ENCODE data around the gene C5AR2.
A peak's percentile ranks its signal among the peaks of the same experiment; 100 is the strongest.

Gene C5AR2

DNA sequence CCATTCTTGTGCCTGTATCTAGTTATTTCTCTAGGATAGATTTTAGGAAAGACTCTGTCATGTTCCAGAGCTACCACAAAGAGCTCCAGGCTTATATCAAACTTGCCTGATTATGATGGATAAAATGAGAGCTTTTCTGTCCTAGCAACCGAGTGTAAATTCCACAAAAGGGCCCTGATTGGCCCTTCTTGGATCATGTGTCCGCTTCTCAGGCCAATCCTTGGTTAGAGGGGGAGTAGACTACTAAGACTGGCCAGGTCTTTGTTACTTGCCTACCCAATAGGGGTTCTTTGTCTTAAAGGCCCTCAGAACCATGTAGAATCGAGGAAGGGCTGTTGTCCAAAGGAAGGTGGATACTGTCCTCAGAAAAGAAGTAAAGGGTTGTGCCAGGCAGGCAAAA is 19.6 kb downstream of the C5AR2 start:
- Mint-ChIP-seq H3K27me3 (ENCODE audit: low read depth, poor library complexity) (peaks cover 4% of the 10 kb centered on the region), H3K9me3 (peaks cover 8% of the 10 kb centered on the region), H3K4me1 (peaks cover 30% of the 10 kb centered on the region), H3K4me3 (peak overlapping the region; percentile 62), H3K27ac (no peak overlapping the region), H3K36me3 (ENCODE audit: low read depth) (peaks cover 69% of the 10 kb centered on the region)
- no peak for DNase-seq
- no peak for TF ChIP-seq CTCF (IDR thresholded peaks at IDR 0.05)

DNA sequence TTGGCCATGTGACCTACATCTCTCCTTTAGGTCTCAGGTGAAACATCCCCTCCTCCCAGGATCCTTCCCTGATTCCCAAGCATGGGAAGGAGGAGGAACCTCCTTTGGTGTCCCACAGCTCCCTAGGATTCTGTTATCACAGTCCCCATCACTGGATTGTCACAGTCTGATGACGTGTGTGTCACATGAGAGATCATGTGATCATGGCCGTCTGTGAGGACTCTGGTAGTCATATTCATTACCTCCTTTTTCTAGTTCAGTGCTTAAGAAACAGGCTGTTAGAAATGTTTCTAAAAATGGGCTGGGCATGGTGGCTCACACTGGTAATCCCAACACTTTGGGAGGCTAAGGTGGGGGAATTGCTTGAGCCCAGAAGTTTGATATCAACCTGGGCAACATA is 20.1 kb downstream of the C5AR2 start:
- no peak for DNase-seq
- H3K36me3 Mint-ChIP-seq (ENCODE audit: low read depth), result peaks cover 75% of the 10 kb centered on the region
- peaks cover 4% of the 10 kb centered on the region for H3K27me3 Mint-ChIP-seq (ENCODE audit: low read depth, poor library complexity)
- H3K4me3 Mint-ChIP-seq, result peak overlapping the region; percentile 28
- H3K9me3 Mint-ChIP-seq, result peaks cover 8% of the 10 kb centered on the region
- H3K4me1 Mint-ChIP-seq, result peaks cover 30% of the 10 kb centered on the region
- TF ChIP-seq CTCF (IDR thresholded peaks at IDR 0.05), result no peak
- no peak overlapping the region for H3K27ac Mint-ChIP-seq

GRCh38 chr19:47353307-47353712 is 21.3 kb downstream of the C5AR2 start:
- Mint-ChIP-seq H3K9me3 (peaks cover 4% of the 10 kb centered on the region), H3K27ac (no peak overlapping the region), H3K27me3 (ENCODE audit: low read depth, poor library complexity) (peaks cover 4% of the 10 kb centered on the region), H3K4me3 (no peak overlapping the region), H3K36me3 (ENCODE audit: low read depth) (peaks cover 87% of the 10 kb centered on the region), H3K4me1 (peaks cover 30% of the 10 kb centered on the region)
- TF ChIP-seq CTCF (IDR thresholded peaks at IDR 0.05), result no peak
- DNase-seq, result no peak

DNA sequence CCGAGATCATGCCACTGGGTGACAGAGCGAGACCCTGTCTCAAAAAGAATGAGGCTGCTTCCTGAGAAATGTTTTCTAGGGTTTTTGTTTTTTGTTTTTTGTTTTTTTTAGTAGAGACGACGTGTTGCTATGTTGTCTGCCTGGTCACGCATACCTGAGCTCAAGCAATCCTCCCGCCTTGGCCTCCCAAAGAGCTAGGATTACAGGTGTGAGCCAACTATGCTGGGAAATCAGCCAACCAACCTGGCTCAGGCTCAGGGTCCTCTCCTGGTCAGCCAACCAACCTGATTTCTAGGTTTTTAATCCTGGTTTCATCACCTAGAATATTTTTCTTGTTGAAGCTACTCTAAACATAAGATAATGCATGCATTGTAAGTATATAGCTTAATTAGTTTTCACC is 24.9 kb downstream of the C5AR2 start:
- peaks cover 93% of the 10 kb centered on the region for H3K36me3 Mint-ChIP-seq (ENCODE audit: low read depth)
- H3K4me1 Mint-ChIP-seq, result peaks cover 1% of the 10 kb centered on the region
- no peak for TF ChIP-seq CTCF (IDR thresholded peaks at IDR 0.05)
- no peak overlapping the region for H3K4me3 Mint-ChIP-seq
- no peak for DNase-seq
- no peaks in the 10 kb centered on the region for H3K27me3 Mint-ChIP-seq (ENCODE audit: low read depth, poor library complexity)
- H3K27ac Mint-ChIP-seq, result no peak overlapping the region
- no peaks in the 10 kb centered on the region for H3K9me3 Mint-ChIP-seq

DNA sequence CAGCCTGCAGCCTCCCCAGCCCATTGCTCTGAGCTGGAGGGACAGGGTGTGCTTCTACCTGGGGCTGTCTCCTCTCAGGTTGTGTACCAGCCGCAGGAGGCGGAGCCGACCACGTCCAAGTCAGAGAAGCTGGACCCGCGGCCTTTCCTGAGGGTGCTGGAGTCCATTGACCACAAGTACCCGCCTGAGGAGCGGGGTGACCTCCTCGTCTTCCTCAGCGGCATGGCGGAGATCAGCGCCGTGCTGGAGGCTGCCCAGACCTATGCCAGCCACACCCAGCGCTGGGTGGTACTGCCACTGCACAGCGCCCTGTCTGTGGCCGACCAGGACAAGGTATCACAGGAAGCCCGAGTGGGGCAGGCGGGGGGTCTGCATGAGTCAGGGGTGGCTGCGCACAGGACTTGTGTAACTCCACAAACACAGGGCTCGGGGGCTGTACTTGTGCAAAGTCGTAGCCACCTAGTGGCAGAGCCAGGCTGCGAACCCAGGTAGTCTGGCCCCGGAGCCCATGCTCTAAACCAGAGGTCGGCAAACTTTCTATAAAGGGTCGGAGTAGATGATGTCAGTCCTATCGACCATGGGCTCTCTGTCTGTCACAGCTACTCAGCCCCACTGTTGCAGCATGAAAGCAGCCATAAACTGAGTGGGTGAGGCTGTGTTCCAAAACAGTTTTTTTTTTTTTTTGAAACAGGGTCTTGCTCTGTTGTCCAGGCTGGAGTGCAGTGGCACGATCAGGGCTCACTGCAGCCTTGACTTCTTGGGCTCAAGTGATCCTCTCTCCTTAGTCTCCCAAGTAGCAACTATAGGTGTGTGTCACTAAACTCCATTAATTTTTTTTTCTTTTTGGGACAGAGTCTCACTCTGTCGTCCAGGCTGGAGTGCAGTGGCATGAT is 26.1 kb downstream of the C5AR2 start:
- DNase-seq, result no peak
- H3K4me3 Mint-ChIP-seq, result no peak overlapping the region
- H3K36me3 Mint-ChIP-seq (ENCODE audit: low read depth), result peaks cover 87% of the 10 kb centered on the region
- H3K4me1 Mint-ChIP-seq, result no peaks in the 10 kb centered on the region
- H3K27me3 Mint-ChIP-seq (ENCODE audit: low read depth, poor library complexity), result no peaks in the 10 kb centered on the region
- no peaks in the 10 kb centered on the region for H3K9me3 Mint-ChIP-seq
- TF ChIP-seq CTCF (IDR thresholded peaks at IDR 0.05), result no peak
- H3K27ac Mint-ChIP-seq, result no peak overlapping the region

DNA sequence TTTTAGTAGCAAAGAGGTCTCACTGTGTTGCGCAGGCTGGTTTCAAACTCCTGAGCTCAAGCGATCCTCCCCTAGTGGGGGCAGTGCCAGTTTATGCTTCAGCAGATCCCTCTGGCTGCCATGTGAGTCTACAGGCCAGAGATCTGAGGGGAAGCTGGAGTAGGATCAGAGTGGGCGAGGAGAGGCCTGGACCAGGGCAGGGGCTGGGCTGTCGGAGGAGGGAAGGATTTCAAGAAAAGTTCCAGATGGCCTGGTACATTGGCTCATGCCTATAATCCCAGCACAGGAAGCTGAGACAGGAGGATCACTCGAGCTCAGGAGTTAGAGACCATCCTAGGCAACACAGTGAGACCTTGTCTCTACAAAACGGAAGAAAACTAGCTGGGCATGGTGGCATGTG is 27.0 kb downstream of the C5AR2 start:
- no peaks in the 10 kb centered on the region for H3K27me3 Mint-ChIP-seq (ENCODE audit: low read depth, poor library complexity)
- H3K4me1 Mint-ChIP-seq, result no peaks in the 10 kb centered on the region
- peaks cover 81% of the 10 kb centered on the region for H3K36me3 Mint-ChIP-seq (ENCODE audit: low read depth)
- DNase-seq, result no peak
- H3K9me3 Mint-ChIP-seq, result no peaks in the 10 kb centered on the region
- H3K27ac Mint-ChIP-seq, result peak overlapping the region; percentile 29
- no peak overlapping the region for H3K4me3 Mint-ChIP-seq
- no peak for TF ChIP-seq CTCF (IDR thresholded peaks at IDR 0.05)

All from nephron progenitor cell (in vitro differentiated cells).